GM18870 (cell line): Measurements from ENCODE around the gene KY.

Source experiments
- ATAC-seq: cut with Tn5 transposase; IDR thresholded peaks from one replicate; pipeline ENCODE4 v1.9.1; 2021; ENCODE audit warnings: moderate library complexity; ENCODE audit not compliant: unreplicated experiment

The KY gene

DNA sequence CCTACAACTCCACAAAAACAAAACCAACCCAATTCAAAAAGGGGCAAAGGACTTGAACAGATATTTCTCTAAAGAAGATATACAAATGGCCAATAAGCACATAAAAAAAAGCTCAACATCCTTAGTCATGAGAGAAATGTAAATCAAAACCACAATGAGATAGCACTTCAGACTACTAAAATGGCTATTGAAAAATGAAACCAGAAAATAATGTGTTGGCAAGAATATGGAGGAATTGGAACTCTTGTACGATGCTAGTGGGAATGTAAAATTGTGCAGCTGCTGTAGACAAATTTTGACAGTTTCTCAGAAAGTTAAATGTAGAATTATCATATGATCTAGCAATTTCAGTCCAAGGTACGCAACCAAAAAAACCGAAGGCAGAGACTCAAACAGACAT is 29.0 kb downstream of the KY start:
- ATAC-seq = no peak

DNA sequence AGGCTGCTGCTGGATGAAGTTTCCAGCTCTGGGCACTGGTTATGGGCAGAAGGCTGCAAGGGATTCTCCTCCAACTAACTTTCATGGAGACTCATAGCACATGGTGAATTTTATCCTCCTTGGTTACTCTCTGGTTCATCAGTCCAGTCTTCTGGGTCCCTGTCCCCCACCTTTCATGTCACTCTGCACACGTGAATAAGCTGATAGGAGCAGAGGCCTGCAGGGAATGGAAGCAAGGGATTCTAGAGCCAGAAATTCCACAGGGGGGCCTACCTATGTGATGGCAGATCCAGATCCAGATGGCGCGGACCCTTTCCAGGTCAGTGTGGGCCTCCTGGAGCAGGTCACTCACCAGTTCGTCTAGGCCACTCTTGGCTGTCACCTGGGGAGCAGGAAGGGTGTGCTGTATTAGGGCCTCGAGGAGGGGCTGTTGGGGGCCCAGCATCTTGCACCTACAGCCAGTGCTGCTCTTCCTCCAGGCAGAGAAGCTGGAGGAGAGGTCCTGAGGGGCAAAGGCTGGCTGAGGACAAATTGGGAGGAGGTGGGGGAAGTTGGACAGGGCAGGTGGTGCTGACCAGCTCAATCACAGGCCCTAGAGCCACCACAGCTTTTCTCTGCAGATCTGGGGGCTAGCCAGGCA is 30.2 kb downstream of the KY start:
- no peak for ATAC-seq

DNA sequence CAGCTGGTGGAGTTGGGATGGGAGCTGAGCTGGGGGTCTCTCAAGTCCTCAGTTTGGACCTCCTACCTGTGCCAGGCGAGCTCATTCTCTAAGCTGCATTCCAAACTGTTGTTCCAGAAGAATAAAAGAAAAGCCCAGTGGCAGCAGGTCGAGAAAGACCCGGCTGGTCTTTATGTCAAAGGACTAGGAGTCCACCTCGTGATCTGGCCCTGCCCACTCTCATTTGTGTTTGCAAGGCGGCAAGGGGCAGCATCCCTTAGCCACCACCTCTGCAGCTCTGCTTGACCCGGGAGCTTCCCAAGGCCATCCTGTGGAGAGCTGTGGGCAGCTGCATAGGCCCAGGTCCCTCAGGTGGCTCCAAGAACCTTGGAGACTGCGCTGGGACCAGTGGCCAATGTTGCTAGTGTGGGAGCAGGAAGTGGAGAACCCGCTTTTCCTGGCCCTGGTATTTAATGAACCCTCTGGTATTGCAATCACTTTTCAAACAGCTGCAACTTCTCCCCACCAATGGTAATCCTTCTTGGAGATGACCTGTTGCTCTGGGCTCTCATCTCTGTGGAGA is 30.9 kb downstream of the KY start:
- no peak for ATAC-seq

DNA sequence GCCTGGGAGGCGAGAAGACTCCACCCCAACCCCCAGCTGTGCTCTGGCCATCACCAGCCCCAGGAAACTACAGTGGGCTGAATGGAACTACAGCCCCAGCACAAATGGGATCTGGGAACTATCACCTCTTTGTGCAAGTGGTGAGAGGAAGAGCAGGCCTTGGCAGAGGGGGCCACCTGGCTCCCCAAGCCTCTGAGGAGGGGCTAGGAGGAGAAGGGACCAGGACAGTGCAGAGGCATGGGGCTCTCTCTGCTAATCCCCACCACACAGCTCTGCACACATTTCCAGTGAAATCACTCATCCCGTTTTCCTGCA is 31.6 kb downstream of the KY start:
- ATAC-seq = no peak

DNA sequence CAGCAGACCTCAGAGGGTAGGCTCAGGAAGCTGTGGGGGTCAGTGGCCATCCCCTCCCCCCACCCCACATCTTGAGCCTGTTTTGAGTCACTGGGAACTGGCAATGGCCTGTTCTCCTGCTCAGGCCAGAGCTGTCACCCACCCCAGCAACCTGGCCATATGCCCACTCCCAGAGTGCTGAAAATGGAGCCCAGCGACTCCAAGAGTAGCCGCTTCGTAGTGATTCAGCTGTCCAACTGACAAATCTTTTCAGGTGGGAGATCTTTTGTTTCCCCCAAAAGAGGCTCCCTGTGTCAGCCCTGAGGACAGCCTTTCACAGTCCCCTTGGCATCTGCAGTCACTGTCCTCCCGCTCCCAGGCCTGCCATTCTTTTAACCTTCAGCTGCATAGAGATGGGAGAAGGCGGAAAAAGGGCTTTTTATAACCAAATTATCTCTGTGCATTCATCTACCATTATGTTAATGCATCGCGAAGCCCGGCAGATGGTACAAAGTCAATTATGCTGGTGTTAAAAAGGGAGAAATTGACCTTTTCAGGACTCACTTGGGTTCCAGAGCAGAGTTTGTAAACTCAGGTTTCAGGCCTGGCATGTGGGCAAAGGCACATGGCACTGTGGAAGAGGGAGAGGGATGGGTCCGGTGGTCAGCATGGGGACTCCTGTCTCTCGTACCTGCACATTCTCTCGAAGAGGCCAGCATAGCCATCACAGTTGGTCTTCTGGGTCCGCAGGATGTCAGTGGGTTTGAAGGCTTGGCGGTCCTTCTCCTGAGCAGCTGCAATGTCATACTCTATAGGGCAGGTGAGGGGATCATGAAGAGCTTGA is 32.1 kb downstream of the KY start:
- no peak for ATAC-seq

DNA sequence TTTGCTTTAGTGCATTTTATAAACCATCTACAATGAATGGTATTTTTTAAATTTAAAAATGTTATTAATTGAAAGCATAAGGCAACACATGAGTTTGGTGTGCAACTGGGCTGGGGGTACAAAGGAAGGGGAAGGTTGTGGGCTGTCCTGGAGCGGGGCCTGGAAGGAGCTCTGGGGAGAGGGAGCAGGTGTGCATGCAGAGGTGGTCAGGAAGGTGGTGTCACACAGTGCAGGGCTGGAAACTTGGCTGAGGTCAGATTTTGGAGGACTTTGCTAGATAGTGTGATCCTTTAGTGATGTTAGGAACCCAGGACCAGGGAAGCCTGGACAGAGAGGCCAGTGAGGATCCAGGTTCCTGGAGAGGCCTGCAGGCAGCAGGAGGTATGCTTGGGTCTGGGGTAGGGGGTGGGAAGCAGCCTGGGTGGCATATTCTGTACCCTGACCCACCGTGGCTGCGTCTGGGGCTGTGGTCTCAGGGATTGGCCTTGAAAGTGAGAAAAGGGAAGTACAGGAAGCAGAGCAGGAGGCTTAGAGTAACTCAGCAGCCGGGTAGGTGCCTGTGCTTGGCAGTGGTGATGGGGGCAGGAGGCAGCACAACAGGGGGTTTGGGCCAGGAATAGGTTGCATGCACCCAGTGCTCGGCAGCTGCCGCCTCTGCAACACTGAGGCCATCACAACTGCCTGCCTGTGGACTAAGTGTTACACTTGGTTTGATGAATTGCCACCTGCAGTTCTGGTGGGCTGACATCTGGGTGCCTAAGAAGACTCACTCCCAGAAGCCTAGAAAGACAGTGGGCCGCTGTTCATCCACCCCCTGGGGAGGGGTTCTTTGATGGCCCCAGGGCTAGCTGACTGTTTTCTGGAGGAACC is 33.0 kb downstream of the KY start:
- no peak for ATAC-seq

DNA sequence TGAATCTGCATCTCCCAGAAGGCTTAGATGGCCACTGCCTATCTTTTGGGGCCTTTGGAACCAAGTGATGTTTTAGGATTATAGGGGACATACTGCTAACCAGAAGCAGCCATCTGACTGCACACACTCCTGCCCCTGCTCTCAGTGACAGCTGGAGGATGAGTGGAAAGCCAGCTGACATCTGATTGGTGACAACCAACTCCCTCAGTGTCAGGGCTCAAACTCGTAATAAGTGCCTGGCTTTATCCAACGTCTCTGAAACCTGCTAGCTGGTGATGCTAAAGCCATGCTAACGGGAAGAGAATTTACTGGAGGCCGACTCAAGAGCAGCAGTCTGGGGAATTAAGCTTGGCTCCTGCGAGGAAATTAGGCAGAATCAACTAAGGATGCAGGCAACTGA is 35.1 kb downstream of the KY start:
- no peak for ATAC-seq

DNA sequence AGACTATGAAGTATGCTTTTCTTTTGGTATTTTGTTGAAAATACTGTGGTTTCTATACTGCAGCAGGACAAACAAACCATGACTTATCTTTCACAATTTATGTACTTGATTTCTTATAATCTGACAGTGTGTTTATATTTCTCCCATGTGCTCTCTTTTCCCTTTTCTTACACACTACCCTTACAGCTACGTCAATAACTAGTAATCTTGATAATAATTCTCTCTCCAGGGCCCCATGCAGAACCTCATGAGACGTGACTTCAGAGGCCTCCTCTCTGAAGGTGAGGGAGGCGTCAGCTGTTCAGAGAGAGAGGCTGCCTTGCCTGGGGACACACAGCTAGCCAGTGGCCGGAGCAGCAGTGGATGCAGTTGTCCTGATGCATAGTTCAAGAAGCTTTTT is 35.9 kb downstream of the KY start:
- ATAC-seq = no peak

DNA sequence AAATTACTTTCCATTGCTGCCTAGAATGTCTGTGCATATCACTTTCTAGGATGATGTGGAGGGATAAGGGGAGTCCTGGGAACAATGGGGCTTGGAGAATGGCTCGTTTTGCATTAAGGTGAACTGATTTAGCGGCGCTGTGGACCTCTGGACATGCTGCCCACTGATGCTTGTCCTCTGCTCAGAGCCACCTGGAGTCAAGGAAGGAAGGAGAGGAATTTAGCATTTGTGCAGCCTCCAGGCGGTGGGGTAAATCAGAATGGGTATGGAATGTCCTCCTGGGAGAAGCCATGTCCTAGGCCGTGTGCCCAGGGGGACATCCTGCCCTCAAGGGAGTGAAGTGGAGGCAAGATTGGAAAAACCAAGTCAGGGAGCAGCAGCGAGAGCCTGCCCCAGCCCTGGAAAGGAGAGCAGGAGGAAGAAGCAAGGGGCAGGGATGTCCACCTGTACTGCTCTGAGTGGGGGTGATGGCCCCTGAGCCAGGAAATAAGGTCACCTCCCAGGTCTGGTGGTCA is 37.8 kb downstream of the KY start:
- no peak for ATAC-seq

DNA sequence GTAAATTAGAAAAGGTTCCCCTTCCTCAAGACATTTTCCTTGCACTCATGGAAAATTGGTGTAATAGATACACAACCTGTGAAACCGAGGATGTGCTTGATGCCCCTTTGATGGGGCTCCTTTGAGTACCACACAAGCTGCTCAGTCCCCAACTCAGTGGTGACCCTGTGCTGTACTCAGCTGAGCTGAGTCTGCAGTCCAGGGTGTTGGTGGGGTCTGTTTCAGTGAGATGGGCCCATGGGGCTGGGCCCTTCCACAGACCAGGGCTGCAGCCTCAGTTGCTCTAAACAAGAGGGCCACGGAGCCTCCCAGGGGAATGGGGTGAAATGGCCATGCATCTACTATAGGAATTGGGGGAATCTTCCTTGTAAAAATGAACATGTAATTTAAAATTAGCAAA is 39.3 kb downstream of the KY start:
- no peak for ATAC-seq

DNA sequence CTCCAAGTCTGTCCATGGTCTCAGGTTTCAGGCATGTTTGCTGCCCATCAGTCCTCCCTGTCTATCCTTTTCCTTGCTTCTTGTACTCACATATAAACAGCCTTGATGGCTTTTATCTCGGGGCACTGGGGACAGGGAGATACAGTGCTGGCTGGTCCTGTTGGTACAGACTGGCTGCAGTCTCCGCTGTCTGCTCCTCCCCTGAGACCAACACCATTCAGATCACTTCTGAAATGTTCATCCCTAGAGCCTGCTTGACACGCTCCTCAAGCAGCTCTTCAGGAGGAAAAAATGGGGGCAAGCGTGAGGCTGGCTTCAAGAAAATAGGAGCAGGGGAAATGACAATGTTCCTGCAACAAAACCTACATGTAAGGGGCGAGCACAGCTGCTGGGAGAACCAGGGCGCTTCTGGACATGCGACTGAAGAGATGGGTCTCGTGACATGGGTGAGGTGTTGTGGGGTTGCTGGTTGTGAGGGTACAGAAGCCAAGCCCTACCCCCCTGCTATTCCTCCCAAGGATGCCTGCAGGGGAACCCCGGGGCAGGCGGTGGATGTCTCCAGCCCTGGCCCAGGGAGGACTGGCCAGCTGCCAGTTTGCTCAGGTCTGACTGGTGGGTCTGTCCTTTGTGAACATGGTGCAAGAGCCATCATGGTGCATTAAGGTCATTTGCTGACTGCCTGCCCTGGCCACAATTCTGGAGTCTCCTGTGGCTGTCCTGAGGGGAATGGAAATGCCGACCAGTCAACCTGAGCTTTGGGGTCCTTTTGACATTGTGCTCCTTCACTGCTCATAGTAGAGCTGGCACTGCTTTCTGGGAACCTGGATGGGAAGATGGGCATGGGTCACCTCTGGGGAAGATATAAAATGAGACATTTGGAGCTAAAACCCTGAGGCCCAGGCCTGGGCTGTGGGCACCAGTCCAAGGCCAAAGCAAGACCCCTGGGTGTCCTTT is 40.1 kb downstream of the KY start:
- ATAC-seq = no peak

DNA sequence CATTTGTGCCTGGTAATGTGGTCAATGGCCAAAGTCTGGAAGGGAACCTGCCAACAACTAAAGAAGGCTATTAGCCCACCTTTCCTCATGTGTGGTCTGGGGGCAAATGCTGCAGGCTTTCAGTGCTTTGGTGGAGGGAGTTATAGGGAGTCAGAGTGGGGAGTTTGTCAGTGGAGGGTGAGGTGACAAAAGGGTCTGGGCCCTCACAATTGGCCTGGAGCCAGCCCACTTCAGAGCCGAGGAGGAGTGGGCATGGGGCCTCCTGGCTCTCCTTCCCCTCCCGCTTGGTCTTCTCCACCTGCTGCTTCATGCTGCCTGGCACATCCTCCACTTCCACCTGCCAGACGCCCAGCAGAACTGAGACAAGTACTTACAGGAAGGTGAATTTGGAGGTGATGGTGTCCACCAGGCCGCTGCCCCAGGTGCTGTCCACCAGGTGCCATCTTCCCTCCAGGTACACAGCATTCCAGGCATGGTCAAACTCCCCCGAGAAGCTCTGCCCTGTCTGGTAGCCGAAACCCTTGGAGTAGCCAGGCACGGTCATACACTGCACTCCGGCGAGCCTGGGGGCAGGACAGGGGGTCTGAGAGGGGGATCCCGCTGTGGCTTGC is 40.9 kb downstream of the KY start:
- no peak for ATAC-seq

DNA sequence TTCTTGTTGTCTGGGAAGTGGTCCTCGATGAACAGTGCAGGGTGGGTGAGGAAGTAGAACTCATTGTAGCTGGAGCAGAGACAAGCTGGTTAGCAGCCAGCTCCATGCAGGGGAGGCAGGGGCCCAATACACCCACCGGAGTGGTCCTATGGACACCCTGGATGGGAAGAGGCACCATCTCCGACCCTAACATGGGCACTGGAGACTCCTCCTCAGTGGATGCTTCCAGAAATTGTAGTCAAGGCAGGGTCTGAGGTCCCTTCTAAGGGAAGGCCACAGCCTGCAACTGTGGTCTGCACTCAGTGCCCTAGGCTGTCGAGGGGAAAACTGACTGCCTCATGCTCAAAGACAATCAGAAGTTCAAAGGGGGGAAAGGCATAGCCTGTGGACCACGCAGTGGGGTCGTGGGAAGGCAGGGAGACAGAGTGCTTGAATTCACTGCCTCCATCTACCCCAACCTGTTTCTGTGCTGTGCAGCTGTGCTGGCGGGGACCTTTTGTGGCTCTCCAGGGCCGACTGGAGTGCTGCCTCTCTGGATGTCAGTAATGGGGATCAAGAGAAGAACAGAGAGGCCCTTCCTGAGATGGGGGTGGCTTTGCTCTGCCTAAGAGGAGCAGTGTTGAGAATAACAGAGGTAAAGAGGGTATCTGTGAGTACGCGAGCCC is 41.9 kb downstream of the KY start:
- no peak for ATAC-seq

DNA sequence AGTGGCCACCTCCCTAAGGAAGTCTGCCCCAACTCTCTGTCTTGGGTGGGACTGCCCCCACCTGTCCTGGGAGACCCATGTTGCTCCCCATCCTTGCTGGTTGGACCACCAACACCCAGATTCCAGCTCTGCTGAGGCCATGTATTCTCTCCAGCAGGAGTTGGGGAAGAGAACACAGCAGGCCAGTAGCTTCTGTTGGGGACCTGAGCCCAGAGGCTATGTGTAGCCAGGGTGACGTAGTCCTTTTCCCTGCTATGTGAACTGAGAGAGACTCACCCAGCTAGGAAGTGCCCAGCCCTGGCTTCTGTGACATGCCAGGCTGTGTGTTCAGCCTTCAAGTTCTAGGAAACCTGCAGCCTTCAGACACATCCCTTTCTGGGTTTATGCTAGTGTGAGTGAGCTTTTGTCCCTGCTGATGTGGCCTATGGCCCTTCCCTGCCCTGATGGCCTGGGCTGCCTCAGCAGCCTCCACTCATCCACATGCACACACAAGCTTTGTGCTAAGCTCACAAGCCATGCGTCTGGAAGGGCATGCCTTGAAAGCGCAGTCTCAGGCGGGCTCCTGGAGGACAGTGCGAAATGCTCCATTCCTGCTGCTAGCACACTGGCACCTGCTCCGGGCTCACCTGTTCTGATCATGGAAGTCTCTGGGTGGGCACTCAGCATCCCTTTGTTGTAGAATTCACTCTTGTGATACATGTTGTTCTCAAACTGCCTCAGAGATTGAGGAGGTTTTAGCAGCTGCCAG is 42.6 kb downstream of the KY start:
- no peak for ATAC-seq

DNA sequence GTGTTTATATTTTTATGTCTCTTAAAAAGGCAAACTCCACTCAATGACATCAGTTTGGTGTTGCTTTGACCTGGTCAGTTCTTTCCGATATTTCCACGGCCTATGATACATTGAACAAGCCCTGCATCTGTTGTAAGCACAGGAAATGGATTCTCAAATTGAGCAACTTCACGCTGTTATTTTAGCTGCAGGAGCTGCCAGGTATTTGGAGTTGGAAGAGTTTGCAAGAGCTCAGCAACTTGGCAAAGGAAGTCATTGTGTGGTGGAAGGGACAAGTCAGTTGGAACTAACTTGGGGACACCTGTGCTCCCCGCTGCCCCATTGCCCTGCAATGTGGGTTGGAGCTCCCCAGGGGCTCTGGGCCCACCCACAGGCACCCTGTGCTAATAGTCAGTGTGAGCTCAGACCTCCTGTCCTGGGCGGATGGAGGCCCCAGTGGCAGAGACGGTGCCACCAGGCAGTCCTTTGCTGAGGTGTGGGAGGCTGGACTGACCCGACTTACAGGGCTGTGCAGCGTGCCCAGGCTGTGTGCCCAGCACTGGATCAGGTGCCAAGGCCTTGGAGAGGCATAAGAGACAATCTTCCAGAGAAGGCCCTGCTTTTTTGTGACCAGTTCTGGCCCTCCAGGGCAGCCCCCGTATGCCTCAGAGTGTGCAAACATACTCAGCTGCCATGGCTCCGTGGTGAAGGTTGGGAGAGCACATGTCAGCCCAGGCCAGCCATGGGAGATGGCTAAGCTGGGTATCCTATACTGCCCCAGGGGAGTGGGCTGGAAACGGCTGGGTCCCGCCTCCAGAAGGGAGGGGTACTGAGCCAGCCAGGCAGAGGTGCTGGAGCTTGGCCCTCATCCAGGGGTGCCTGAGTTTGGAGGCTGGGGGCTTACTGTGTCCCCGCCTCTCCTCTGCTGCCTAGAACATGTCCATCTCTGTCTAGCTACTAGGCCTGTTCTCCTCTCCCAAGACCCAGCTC is 43.5 kb downstream of the KY start:
- ATAC-seq = no peak

DNA sequence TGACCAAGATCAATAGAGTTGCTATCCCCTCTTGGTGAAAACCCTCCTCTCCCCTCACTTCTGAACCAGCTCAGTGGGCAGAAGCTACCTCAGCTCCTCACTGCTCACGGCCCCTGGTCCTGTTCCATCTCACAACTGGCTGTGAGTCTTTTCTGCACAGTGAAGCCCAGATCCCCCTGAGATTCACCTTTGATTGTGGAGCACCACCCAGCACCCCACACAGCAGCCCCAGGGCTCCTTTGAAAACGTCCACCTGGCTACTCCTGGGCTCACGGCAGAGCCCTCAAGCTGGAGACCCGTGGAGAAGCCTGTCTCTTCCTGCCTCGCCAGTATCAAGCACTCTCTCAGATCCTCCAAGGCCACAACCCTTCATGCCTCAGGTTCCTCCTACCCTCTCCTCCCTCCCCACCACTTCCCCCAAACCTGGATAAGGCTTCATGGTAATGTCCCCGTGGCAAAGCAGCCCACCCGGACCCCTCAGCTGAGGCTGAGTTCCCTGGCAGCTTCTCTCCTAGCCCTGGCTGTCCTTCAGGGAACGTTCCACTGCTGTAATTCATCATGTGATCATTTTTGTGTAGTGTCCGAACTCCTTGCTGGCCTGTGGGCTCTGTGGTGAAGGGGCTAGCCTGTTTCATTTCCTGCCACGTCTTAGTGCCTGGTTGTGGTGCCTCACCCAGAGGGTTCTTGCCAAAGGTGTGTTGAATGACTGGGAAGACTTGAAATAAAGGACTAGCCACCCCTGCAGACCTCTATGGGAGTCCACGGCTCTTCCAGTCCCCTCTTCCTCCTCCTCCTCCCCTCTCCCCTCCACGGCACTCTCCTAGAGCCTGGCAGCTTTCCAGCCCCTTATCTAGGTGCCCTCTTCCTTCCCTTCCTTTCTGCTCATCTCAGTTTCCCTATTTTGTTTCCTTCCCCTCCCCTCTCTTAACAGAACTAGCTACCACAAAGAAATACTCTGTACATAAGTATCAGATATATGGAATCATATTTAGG is 44.5 kb downstream of the KY start:
- no peak for ATAC-seq
